ENCODE measurements around the gene MINDY1. TPM values are rescaled to one million over a fixed set of nuclear protein-coding genes. Genes with fewer than 3 reads are reported as not detected.

The MINDY1 gene
- total and polyA plus RNA-seq, 2 donors, result 19.6 to 19.7 TPM

GRCh38 chr1:150955280-150955679 is 51.4 kb downstream of the MINDY1 start:
- Histone ChIP-seq H3K27ac (ENCODE audit: low read depth) (no peak overlapping the region), H3K36me3 (ENCODE audit: insufficient read depth) (peaks cover 10% of the 10 kb centered on the region), H3K4me3 (ENCODE audit: low read depth, low read length) (no peak overlapping the region), H3K4me1 (ENCODE audit: insufficient read depth) (no peaks in the 10 kb centered on the region)
- no peak for DNase-seq (ENCODE audit: extremely low spot score)

GRCh38 chr1:150954708-150955107 is 52.0 kb downstream of the MINDY1 start:
- DNase-seq (ENCODE audit: extremely low spot score), result no peak
- Histone ChIP-seq H3K4me1 (ENCODE audit: insufficient read depth) (no peaks in the 10 kb centered on the region), H3K27ac (ENCODE audit: low read depth) (no peak overlapping the region), H3K36me3 (ENCODE audit: insufficient read depth) (peaks cover 10% of the 10 kb centered on the region), H3K4me3 (ENCODE audit: low read depth, low read length) (no peak overlapping the region)
- WGBS, result 93% methylated on average over 3 of the region's 3 CpGs

Small RNAs within 50 kb of the gene (small RNA-seq; reads per million reads assigned to genes)
- not detected for gene RNU6-884P

Other genes with a start within 250 kb of the MINDY1 start
- 44.8 TPM for gene CTSS, start 241.1 kb downstream of the MINDY1 start, total RNA-seq
- gene CTSS, start 241.1 kb downstream of the MINDY1 start, polyA plus RNA-seq, result 58.2 TPM
- gene CTSK, start 198.6 kb downstream of the MINDY1 start, total RNA-seq, result 161 TPM
- gene CTSK, start 198.6 kb downstream of the MINDY1 start, polyA plus RNA-seq, result 97.9 TPM
- gene ARNT, start 130.3 kb downstream of the MINDY1 start, total RNA-seq, result 62.9 TPM
- gene ARNT, start 130.3 kb downstream of the MINDY1 start, polyA plus RNA-seq, result 32.1 TPM
- not detected for gene CTXND2, start 119.8 kb downstream of the MINDY1 start, total RNA-seq
- gene CTXND2, start 119.8 kb downstream of the MINDY1 start, polyA plus RNA-seq, result not detected
- 47.6 TPM for gene SETDB1, start 80.5 kb downstream of the MINDY1 start, total RNA-seq
- gene SETDB1, start 80.5 kb downstream of the MINDY1 start, polyA plus RNA-seq, result 21.0 TPM
- gene CERS2, start 32.1 kb downstream of the MINDY1 start, total RNA-seq, result 75.1 TPM
- 131 TPM for gene CERS2, start 32.1 kb downstream of the MINDY1 start, polyA plus RNA-seq
- gene ANXA9, start 24.6 kb downstream of the MINDY1 start, total RNA-seq, result 5.2 TPM
- 0.95 TPM for gene ANXA9, start 24.6 kb downstream of the MINDY1 start, polyA plus RNA-seq
- gene PRUNE1, start 1.5 kb upstream of the MINDY1 start, total RNA-seq, result 19.1 TPM
- gene PRUNE1, start 1.5 kb upstream of the MINDY1 start, polyA plus RNA-seq, result 23.5 TPM
- 10.9 TPM for gene BNIPL, start 29.7 kb upstream of the MINDY1 start, total RNA-seq
- gene BNIPL, start 29.7 kb upstream of the MINDY1 start, polyA plus RNA-seq, result 1.9 TPM
- gene C1orf56, start 40.8 kb upstream of the MINDY1 start, total RNA-seq, result 1.4 TPM
- 9.4 TPM for gene C1orf56, start 40.8 kb upstream of the MINDY1 start, polyA plus RNA-seq
- 47.2 TPM for gene CDC42SE1, start 52.7 kb upstream of the MINDY1 start, total RNA-seq
- 62.1 TPM for gene CDC42SE1, start 52.7 kb upstream of the MINDY1 start, polyA plus RNA-seq
- gene MLLT11, start 53.5 kb upstream of the MINDY1 start, total RNA-seq, result 4.8 TPM
- 4.9 TPM for gene MLLT11, start 53.5 kb upstream of the MINDY1 start, polyA plus RNA-seq
- gene GABPB2, start 63.9 kb upstream of the MINDY1 start, total RNA-seq, result 16.9 TPM
- gene GABPB2, start 63.9 kb upstream of the MINDY1 start, polyA plus RNA-seq, result 6.4 TPM
- 10.4 TPM for gene SEMA6C, start 139.7 kb upstream of the MINDY1 start, total RNA-seq
- gene SEMA6C, start 139.7 kb upstream of the MINDY1 start, polyA plus RNA-seq, result 13.7 TPM
- gene TNFAIP8L2, start 149.7 kb upstream of the MINDY1 start, total RNA-seq, result 4.0 TPM
- gene TNFAIP8L2, start 149.7 kb upstream of the MINDY1 start, polyA plus RNA-seq, result 5.4 TPM
- 6.8 TPM for gene LYSMD1, start 159.0 kb upstream of the MINDY1 start, total RNA-seq
- gene LYSMD1, start 159.0 kb upstream of the MINDY1 start, polyA plus RNA-seq, result 14.0 TPM
- gene SCNM1, start 159.2 kb upstream of the MINDY1 start, total RNA-seq, result 22.4 TPM
- 49.5 TPM for gene SCNM1, start 159.2 kb upstream of the MINDY1 start, polyA plus RNA-seq
- 2.3 TPM for gene TMOD4, start 169.1 kb upstream of the MINDY1 start, total RNA-seq
- 0.76 TPM for gene TMOD4, start 169.1 kb upstream of the MINDY1 start, polyA plus RNA-seq
- 32.1 TPM for gene VPS72, start 183.3 kb upstream of the MINDY1 start, total RNA-seq
- gene VPS72, start 183.3 kb upstream of the MINDY1 start, polyA plus RNA-seq, result 44.4 TPM
- gene PIP5K1A, start 191.7 kb upstream of the MINDY1 start, total RNA-seq, result 77.0 TPM
- 22.1 TPM for gene PIP5K1A, start 191.7 kb upstream of the MINDY1 start, polyA plus RNA-seq
- gene PSMD4, start 247.8 kb upstream of the MINDY1 start, total RNA-seq, result 77.2 TPM
- 191 TPM for gene PSMD4, start 247.8 kb upstream of the MINDY1 start, polyA plus RNA-seq